GM12878 (cell line): ENCODE results near the gene DEK. TPM values are rescaled to one million over a fixed set of nuclear protein-coding genes. Genes with fewer than 3 reads are reported as not detected.

ENCODE experiments used
- BCL3 ChIP-seq: IDR thresholded peaks from 2 replicates; pipeline ENCODE4 v1.6.1; 2011; ENCODE audit warnings: borderline replicate concordance, low read depth, mild to moderate bottlenecking, moderate library complexity, low read length; ENCODE audit not compliant: insufficient read depth, poor library complexity, severe bottlenecking
- CBX3 ChIP-seq: fragments of 200-600 bp; sonication (generic); IDR thresholded peaks from 2 replicates; pipeline ENCODE4 v1.6.1; 2016; ENCODE audit warnings: low read depth, borderline replicate concordance
- ESRRA ChIP-seq: IDR thresholded peaks from 2 replicates; pipeline ENCODE4 v1.6.1; 2012; ENCODE audit warnings: mild to moderate bottlenecking, low read length, improper control_type of control experiment
- FOXM1 ChIP-seq: IDR thresholded peaks from 2 replicates; pipeline ENCODE4 v1.6.1; 2012; ENCODE audit warnings: low read depth, mild to moderate bottlenecking, inconsistent platforms, low read length, moderate library complexity
- IRF4 ChIP-seq: IDR thresholded peaks from 2 replicates; pipeline ENCODE4 v1.6.1; 2011; ENCODE audit warnings: low read depth, low read length
- NFYB ChIP-seq: IDR thresholded peaks from 2 replicates; pipeline ENCODE4 v1.6.1; 2011; ENCODE audit warnings: low read depth, mild to moderate bottlenecking, low read length, improper control_type of control experiment, moderate library complexity; ENCODE audit not compliant: insufficient read depth
- RELA ChIP-seq: fragments of 450-650 bp; IDR thresholded peaks from 2 replicates; pipeline ENCODE4 v1.8.0; 2014; ENCODE audit warnings: borderline replicate concordance; ENCODE audit not compliant: partially characterized antibody
- SREBF1 ChIP-seq: IDR thresholded peaks from 2 replicates; pipeline ENCODE4 v1.6.1; 2012; ENCODE audit warnings: mild to moderate bottlenecking, low read length
- USF1 ChIP-seq: IDR thresholded peaks from 2 replicates; pipeline ENCODE4 v1.6.1; 2011; ENCODE audit warnings: borderline replicate concordance, low read depth, mild to moderate bottlenecking, moderate library complexity, mixed read lengths, low read length; ENCODE audit not compliant: insufficient read depth; ENCODE audit errors: extremely low read length
- YBX1 ChIP-seq: fragments of 450-650 bp; IDR thresholded peaks from 2 replicates; pipeline ENCODE4 v1.6.1; 2016; ENCODE audit warnings: antibody characterized with exemption
- ZBED1 ChIP-seq: IDR thresholded peaks from 2 replicates; pipeline ENCODE4 v1.6.1; 2016; ENCODE audit warnings: borderline replicate concordance
- polyA plus RNA-seq, 11 experiments: library from polyadenylated mRNA; depleted of rRNA in 4 of 11; unstranded in 6 of 11; stranded (reverse) in 5 of 11; fragments of >200 nt; fragmentation: Nextera tagmentation in 4 of 11; fragmentation: Illumina TruSeq in 1 of 11; extraction: Ambion mirVana in 4 of 11; extraction: Trizol in 1 of 11; gene quantifications; 1 replicate in 1 of 11; 2 replicates in 10 of 11; pipeline versions ENCODE4 v1.2.1 to v1.2.3, GENCODE V29; 2011 to 2016; ENCODE audit warnings: inconsistent platforms in 2 of 11, missing spikeins in 2 of 11, low read depth in 1 of 11
- total RNA-seq, 4 experiments: library from RNA; depleted of rRNA in 3 of 4; stranded (reverse); fragments of >200 nt in 3 of 4; fragmentation: Illumina TruSeq in 1 of 4; extraction: Trizol in 1 of 4; gene quantifications; 2 replicates each; pipeline versions ENCODE4 v1.2.1 to v1.2.3, GENCODE V29; 2013 to 2021
- TF ChIP-seq, protein P1 (sequence below): fragments of 450-650 bp; IDR thresholded peaks from 2 replicates; pipeline ENCODE4 v1.6.1; 2016; ENCODE audit warnings: mild to moderate bottlenecking, moderate library complexity, borderline replicate concordance
- TF ChIP-seq, protein P2 (sequence below): IDR thresholded peaks from 2 replicates; pipeline ENCODE4 v1.6.1; 2012; ENCODE audit warnings: low read depth, low read length, improper control_type of control experiment
- TF ChIP-seq, protein P3 (sequence below): fragments of 450-650 bp; formaldehyde crosslinking; IDR thresholded peaks from 2 replicates; pipeline ENCODE4 v1.4.0; 2022; ENCODE audit warnings: mild to moderate bottlenecking, moderate library complexity
- TF ChIP-seq, protein P4 (sequence below): IDR thresholded peaks from 2 replicates; pipeline ENCODE4 v1.6.1; 2012; ENCODE audit warnings: low read length, inconsistent platforms
- TF ChIP-seq, protein P5 (sequence below): fragments of 450-650 bp; IDR thresholded peaks from 2 replicates; pipeline ENCODE4 v1.6.1; 2017; ENCODE audit warnings: low read depth, mild to moderate bottlenecking, moderate library complexity

The DEK gene
- total and polyA plus RNA-seq, 10 of the 15 experiments (the other 5 are each of a cell fraction or from before 2014, with no cell fraction given): 111 to 346 (median 196) TPM

GRCh38 chr6:18215436-18215835, 48.9 kb downstream of the DEK start (continued):
- TF ChIP-seq IRF4 (no peak), ZBED1 (no peak), USF1 (no peak), FOXM1 (no peak), RELA (no peak), SREBF1 (no peak), NFYB (no peak), YBX1 (no peak), BCL3 (no peak), CBX3 (no peak), ESRRA (no peak)
- TF ChIP-seq, protein P1, sequence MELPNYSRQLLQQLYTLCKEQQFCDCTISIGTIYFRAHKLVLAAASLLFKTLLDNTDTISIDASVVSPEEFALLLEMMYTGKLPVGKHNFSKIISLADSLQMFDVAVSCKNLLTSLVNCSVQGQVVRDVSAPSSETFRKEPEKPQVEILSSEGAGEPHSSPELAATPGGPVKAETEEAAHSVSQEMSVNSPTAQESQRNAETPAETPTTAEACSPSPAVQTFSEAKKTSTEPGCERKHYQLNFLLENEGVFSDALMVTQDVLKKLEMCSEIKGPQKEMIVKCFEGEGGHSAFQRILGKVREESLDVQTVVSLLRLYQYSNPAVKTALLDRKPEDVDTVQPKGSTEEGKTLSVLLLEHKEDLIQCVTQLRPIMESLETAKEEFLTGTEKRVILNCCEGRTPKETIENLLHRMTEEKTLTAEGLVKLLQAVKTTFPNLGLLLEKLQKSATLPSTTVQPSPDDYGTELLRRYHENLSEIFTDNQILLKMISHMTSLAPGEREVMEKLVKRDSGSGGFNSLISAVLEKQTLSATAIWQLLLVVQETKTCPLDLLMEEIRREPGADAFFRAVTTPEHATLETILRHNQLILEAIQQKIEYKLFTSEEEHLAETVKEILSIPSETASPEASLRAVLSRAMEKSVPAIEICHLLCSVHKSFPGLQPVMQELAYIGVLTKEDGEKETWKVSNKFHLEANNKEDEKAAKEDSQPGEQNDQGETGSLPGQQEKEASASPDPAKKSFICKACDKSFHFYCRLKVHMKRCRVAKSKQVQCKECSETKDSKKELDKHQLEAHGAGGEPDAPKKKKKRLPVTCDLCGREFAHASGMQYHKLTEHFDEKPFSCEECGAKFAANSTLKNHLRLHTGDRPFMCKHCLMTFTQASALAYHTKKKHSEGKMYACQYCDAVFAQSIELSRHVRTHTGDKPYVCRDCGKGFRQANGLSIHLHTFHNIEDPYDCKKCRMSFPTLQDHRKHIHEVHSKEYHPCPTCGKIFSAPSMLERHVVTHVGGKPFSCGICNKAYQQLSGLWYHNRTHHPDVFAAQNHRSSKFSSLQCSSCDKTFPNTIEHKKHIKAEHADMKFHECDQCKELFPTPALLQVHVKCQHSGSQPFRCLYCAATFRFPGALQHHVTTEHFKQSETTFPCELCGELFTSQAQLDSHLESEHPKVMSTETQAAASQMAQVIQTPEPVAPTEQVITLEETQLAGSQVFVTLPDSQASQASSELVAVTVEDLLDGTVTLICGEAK: no peak
- TF ChIP-seq, protein P2, sequence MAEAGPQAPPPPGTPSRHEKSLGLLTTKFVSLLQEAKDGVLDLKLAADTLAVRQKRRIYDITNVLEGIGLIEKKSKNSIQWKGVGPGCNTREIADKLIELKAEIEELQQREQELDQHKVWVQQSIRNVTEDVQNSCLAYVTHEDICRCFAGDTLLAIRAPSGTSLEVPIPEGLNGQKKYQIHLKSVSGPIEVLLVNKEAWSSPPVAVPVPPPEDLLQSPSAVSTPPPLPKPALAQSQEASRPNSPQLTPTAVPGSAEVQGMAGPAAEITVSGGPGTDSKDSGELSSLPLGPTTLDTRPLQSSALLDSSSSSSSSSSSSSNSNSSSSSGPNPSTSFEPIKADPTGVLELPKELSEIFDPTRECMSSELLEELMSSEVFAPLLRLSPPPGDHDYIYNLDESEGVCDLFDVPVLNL: no peak
- TF ChIP-seq, protein P3, sequence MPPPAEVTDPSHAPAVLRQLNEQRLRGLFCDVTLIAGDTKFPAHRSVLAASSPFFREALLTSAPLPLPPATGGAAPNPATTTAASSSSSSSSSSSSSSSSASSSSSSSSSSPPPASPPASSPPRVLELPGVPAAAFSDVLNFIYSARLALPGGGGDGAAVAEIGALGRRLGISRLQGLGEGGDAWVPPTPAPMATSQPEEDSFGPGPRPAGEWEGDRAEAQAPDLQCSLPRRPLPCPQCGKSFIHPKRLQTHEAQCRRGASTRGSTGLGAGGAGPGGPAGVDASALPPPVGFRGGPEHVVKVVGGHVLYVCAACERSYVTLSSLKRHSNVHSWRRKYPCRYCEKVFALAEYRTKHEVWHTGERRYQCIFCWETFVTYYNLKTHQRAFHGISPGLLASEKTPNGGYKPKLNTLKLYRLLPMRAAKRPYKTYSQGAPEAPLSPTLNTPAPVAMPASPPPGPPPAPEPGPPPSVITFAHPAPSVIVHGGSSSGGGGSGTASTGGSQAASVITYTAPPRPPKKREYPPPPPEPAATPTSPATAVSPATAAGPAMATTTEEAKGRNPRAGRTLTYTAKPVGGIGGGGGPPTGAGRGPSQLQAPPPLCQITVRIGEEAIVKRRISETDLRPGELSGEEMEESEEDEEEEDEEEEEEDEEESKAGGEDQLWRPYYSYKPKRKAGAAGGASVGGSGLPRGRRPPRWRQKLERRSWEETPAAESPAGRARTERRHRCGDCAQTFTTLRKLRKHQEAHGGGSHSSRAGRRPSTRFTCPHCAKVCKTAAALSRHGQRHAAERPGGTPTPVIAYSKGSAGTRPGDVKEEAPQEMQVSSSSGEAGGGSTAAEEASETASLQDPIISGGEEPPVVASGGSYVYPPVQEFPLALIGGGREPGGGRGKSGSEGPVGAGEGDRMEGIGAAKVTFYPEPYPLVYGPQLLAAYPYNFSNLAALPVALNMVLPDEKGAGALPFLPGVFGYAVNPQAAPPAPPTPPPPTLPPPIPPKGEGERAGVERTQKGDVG (CRISPR knock-in tag): no peak
- TF ChIP-seq, protein P4, sequence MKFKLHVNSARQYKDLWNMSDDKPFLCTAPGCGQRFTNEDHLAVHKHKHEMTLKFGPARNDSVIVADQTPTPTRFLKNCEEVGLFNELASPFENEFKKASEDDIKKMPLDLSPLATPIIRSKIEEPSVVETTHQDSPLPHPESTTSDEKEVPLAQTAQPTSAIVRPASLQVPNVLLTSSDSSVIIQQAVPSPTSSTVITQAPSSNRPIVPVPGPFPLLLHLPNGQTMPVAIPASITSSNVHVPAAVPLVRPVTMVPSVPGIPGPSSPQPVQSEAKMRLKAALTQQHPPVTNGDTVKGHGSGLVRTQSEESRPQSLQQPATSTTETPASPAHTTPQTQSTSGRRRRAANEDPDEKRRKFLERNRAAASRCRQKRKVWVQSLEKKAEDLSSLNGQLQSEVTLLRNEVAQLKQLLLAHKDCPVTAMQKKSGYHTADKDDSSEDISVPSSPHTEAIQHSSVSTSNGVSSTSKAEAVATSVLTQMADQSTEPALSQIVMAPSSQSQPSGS: peak; percentile 18; the same call in 1 of the 2 replicates
- TF ChIP-seq, protein P5, sequence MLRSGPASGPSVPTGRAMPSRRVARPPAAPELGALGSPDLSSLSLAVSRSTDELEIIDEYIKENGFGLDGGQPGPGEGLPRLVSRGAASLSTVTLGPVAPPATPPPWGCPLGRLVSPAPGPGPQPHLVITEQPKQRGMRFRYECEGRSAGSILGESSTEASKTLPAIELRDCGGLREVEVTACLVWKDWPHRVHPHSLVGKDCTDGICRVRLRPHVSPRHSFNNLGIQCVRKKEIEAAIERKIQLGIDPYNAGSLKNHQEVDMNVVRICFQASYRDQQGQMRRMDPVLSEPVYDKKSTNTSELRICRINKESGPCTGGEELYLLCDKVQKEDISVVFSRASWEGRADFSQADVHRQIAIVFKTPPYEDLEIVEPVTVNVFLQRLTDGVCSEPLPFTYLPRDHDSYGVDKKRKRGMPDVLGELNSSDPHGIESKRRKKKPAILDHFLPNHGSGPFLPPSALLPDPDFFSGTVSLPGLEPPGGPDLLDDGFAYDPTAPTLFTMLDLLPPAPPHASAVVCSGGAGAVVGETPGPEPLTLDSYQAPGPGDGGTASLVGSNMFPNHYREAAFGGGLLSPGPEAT: peak; percentile 30; the same call in 1 of the 2 replicates
